Kidney epithelial cell (primary cell): Measurements from ENCODE around the gene POLN. TPM values are rescaled to one million over a fixed set of nuclear protein-coding genes. Genes with fewer than 3 reads are reported as not detected.

Source experiments
- DNase-seq: peaks from one replicate; pipeline ENCODE4 v3.0.0-alpha.2; 2010; ENCODE audit warnings: low read depth
- H3K27me3 ChIP-seq: 2 replicates; pipeline ENCODE4 v1.6.0; 2011; ENCODE audit warnings: low read length; ENCODE audit not compliant: control insufficient read depth, insufficient read depth
- H3K36me3 ChIP-seq: 2 replicates; pipeline ENCODE4 v1.5.1; 2011; ENCODE audit warnings: low read length; ENCODE audit not compliant: control insufficient read depth, insufficient read depth
- H3K4me3 ChIP-seq: 2 replicates; pipeline ENCODE4 v1.5.1; 2011; ENCODE audit warnings: low read depth, mild to moderate bottlenecking, control low read depth, low read length
- CTCF ChIP-seq: IDR thresholded peaks from 2 replicates; pipeline ENCODE4 v1.5.1; 2011; ENCODE audit warnings: mild to moderate bottlenecking, moderate library complexity, low read length, control low read depth, inconsistent platforms; ENCODE audit not compliant: insufficient read depth, poor library complexity, severe bottlenecking
- total RNA-seq: library from RNA; depleted of rRNA; stranded (reverse); fragments of >200 nt; gene quantifications from 2 replicates; pipeline ENCODE4 v1.2.3, GENCODE V29; 2015

POLN gene
- 0.07 and 0.38 TPM in 2 replicates for total RNA-seq

DNA sequence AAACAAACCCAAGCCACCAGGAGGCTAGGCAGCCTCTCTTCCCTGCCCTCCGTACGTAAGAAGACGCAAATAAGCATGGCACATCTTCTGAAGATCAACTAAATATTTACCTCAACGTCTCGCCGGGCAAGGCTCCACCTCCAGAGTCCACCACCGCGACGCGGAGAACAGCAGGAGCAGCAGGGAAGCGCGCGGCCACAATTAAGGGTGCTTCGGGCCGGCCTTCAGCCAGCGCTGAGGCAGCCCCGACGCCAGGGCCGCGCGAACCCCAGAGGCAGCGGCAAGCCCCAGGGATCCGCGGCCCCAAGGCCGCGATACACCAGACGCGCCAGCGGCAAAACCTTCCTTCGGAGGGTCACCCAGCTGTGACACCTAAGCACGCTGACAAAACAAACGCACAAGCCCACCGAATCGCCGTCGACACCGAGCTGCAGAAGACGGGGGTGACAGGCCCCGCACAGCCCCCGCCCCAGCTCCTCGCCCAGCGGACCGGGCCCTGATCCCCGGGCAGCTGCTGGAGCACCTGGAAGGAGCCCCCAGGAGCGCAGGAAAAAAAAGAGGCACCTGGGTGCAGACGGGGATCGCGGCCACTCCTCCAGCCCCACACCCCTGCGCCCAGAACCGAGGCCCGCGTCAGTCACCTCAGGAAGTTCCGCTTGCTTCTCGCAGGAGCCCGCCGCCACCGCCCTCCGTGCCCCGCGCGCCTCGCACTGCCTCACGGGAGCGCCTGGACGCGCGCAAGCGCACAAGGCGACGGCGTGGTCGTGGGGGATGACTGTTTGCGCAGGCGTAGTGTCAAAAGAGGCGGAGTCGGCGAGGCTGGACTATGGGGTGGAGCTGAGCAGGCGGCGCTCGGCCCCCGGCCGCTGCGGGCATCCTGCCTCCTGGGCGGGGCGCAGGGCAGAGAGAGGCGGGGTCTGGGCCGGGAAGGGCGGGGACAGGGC is at the start of gene POLN, which contains the start of gene HAUS3:
Gene POLN (minus strand): TSS at position 712 of the 944 bp plus-strand sequence. CDS start 12,890 bp downstream, outside the sequence.
Gene HAUS3 (minus strand): TSS at position 712 of the 944 bp plus-strand sequence. CDS start 1,175 bp downstream, outside the sequence.
- no peaks in the 10 kb centered on the region for H3K27me3 ChIP-seq
- no peaks in the 10 kb centered on the region for H3K36me3 ChIP-seq
- H3K4me3 ChIP-seq, result peak within 1 kb of the TSS; percentile 98
- no peak for TF ChIP-seq CTCF
- peak; percentile 70 for DNase-seq

- Histone ChIP-seq H3K27me3 (peaks cover 12% of the 10 kb centered on the region), H3K4me3 (no peak overlapping the region), H3K36me3 (no peaks in the 10 kb centered on the region)
- TF ChIP-seq CTCF, result no peak
- DNase-seq, result no peak
These were observed 49.2 kb upstream of the POLN start for GRCh38 chr4:2290974-2291704.

- Histone ChIP-seq H3K36me3 (no peaks in the 10 kb centered on the region), H3K4me3 (no peak overlapping the region), H3K27me3 (peaks cover 9% of the 10 kb centered on the region)
- TF ChIP-seq CTCF, result no peak
- DNase-seq, result no peak
These were observed 48.6 kb upstream of the POLN start for GRCh38 chr4:2290488-2290887.

DNA sequence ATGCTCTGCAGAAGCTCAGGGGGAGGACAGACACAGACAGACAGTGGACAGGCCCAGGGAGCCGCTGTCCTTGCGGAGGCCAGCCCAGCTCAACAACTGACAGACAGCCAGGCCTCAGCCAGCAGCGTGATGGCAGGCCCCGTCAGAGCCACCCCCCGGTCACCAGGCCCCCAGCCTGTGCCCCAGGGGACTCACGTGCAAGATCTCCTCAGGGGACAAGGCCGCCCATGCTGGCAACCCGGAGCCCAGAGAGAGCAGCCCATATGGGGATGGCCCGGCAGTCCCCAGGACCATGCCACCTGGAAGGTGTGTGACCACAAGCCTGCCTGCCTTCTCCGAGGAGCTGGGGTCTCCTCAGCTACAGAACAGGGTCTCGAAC is 48.0 kb upstream of the POLN start:
- H3K27me3 ChIP-seq, result peaks cover 9% of the 10 kb centered on the region
- DNase-seq, result no peak
- H3K36me3 ChIP-seq, result no peaks in the 10 kb centered on the region
- no peak for TF ChIP-seq CTCF
- no peak overlapping the region for H3K4me3 ChIP-seq

DNA sequence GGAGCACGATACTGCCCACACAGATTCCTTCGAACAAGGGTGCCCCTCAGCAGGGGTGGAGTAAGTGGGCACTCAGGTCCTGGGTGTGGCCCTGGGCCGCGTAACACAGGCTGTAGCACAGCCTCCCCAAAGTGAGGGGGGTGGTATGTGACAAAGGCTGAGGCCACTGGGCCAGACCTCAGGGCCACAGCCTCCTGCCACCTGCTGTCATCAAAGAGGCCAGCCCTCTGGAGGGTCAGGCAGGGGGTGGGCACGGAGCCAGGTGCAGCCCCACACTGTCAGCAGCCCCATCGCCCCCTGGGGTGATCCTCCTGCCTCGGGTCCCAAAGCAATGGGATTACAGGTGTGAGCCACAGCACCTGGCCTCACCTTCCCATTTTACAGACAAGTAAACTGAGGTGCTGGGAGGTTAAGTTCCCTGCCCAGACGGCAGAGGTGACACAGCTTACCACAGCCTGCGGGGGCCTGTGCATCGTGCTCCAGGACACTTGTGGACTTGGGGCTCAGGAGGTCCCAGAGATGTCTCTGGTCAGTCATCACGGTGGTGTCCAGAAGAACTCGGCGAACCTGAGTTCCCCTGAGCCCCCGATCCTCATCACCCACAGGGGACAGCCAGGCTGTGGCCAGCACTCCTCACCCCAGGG is 47.5 kb upstream of the POLN start:
- no peaks in the 10 kb centered on the region for H3K36me3 ChIP-seq
- peaks cover 9% of the 10 kb centered on the region for H3K27me3 ChIP-seq
- no peak for TF ChIP-seq CTCF
- DNase-seq, result no peak
- no peak overlapping the region for H3K4me3 ChIP-seq
